PFSK-1 (cell line): ENCODE measurements around the gene CAP1.

Source experiments
- FOXP2 ChIP-seq: optimal IDR thresholded peaks from 2 replicates; pipeline ENCODE3; 2011; ENCODE audit warnings: borderline replicate concordance, control low read depth, inconsistent platforms; ENCODE audit not compliant: insufficient read depth; ENCODE audit errors: extremely low read length, extremely low read depth
- POLR2AphosphoS5 ChIP-seq: IDR thresholded peaks from 2 replicates; pipeline ENCODE4 v1.6.1; 2012; ENCODE audit warnings: low read depth, mild to moderate bottlenecking, control low read depth, low read length, moderate library complexity
- REST ChIP-seq, 2 experiments: IDR thresholded peaks; 2 replicates each; pipeline versions ENCODE4 v1.6.1 to v1.8.0; 2011 to 2012; ENCODE audit warnings: low read depth in 2 of 2, low read length in 2 of 2, control low read depth in 1 of 2, inconsistent platforms in 1 of 2, mild to moderate bottlenecking in 1 of 2, moderate library complexity in 1 of 2; ENCODE audit not compliant: insufficient read depth in 1 of 2
- SIN3A ChIP-seq: IDR thresholded peaks from 2 replicates; pipeline ENCODE4 v1.6.1; 2012; ENCODE audit warnings: mild to moderate bottlenecking, low read length, moderate library complexity, borderline replicate concordance; ENCODE audit not compliant: insufficient read depth
- TAF1 ChIP-seq: IDR thresholded peaks from 2 replicates; pipeline ENCODE4 v1.6.1; 2012; ENCODE audit warnings: low read length, control low read depth, borderline replicate concordance; ENCODE audit not compliant: insufficient read depth

Gene CAP1

GRCh38 chr1:40023379-40023944 lies 17.1 kb upstream of the CAP1 start:
- TF ChIP-seq TAF1 (no peak), REST (IDR thresholded peaks at IDR 0.05; ENCODE audit: insufficient read depth in 1 of 2, low read depth in 2 of 2, low read length in 2 of 2) (no peak), FOXP2 (no peak)

GRCh38 chr1:40024671-40025070 lies 15.9 kb upstream of the CAP1 start:
- TF ChIP-seq SIN3A (no peak), TAF1 (no peak), FOXP2 (no peak), REST (IDR thresholded peaks at IDR 0.05; ENCODE audit: insufficient read depth in 1 of 2, low read depth in 2 of 2, low read length in 2 of 2) (no peak), POLR2AphosphoS5 (no peak)

- TF ChIP-seq REST (IDR thresholded peaks at IDR 0.05; ENCODE audit: insufficient read depth in 1 of 2, low read depth in 2 of 2, low read length in 2 of 2) = no peak
Measured at GRCh38 chr1:40027647-40028046, 12.9 kb upstream of the CAP1 start.

GRCh38 chr1:40029608-40030007 lies 10.9 kb upstream of the CAP1 start:
- TF ChIP-seq POLR2AphosphoS5 (no peak), REST (IDR thresholded peaks at IDR 0.05; ENCODE audit: insufficient read depth in 1 of 2, low read depth in 2 of 2, low read length in 2 of 2) (no peak), TAF1 (no peak), SIN3A (no peak), FOXP2 (no peak)

GRCh38 chr1:40030528-40031135 lies 9.9 kb upstream of the CAP1 start:
- TF ChIP-seq TAF1 (no peak), REST (IDR thresholded peaks at IDR 0.05; ENCODE audit: insufficient read depth in 1 of 2, low read depth in 2 of 2, low read length in 2 of 2) (no peak), SIN3A (no peak), FOXP2 (no peak)
